HG02943 (cell line): ENCODE results near the gene IL25.
"Not testable (repeated sequence)": the region's sequence is repeated elsewhere in the genome, so short reads cannot be mapped to it uniquely, and the experiment has no call there.

Source experiments
- ATAC-seq: cut with Tn5 transposase; IDR thresholded peaks from one replicate; pipeline ENCODE4 v1.9.1; 2021; ENCODE audit warnings: mild to moderate bottlenecking, low read depth, moderate library complexity; ENCODE audit not compliant: unreplicated experiment

The IL25 gene

GRCh38 chr14:23406725-23407355 lies 34.2 kb downstream of the IL25 start:
- no peak for ATAC-seq

GRCh38 chr14:23407516-23408306 lies 35.1 kb downstream of the IL25 start, which contains the start of gene MYH6:
TSS of gene MYH6 (minus strand) at chr14:23408273. CDS start at chr14:23407223, 1,050 bp downstream.
- no peak for ATAC-seq

- no peak for ATAC-seq
These were observed 35.7 kb downstream of the IL25 start for GRCh38 chr14:23408307-23408630.

GRCh38 chr14:23409475-23409874 lies 36.9 kb downstream of the IL25 start:
- ATAC-seq, result no peak

- ATAC-seq, result no peak
These were observed 37.5 kb downstream of the IL25 start for GRCh38 chr14:23409966-23410635.

GRCh38 chr14:23411563-23412525 lies 39.2 kb downstream of the IL25 start:
- no peak for ATAC-seq

- no peak for ATAC-seq
These were observed 41.1 kb downstream of the IL25 start for GRCh38 chr14:23413681-23414080.

GRCh38 chr14:23414254-23414653 lies 41.6 kb downstream of the IL25 start:
- ATAC-seq, result no peak

GRCh38 chr14:23414906-23415820 lies 42.6 kb downstream of the IL25 start:
- ATAC-seq, result no peak

- no peak for ATAC-seq
These were observed 43.5 kb downstream of the IL25 start for GRCh38 chr14:23415821-23416778.

- ATAC-seq, result no peak
These were observed 44.2 kb downstream of the IL25 start for GRCh38 chr14:23416801-23417200.

- ATAC-seq, result not testable (repeated sequence)
These were observed 44.7 kb downstream of the IL25 start for GRCh38 chr14:23417269-23417668.

- no peak for ATAC-seq
These were observed 45.4 kb downstream of the IL25 start for GRCh38 chr14:23418021-23418420.

GRCh38 chr14:23419646-23420045 lies 47.0 kb downstream of the IL25 start:
- not testable (repeated sequence) for ATAC-seq

- no peak for ATAC-seq
These were observed 49.0 kb downstream of the IL25 start for GRCh38 chr14:23421594-23421993.

GRCh38 chr14:23423657-23424056 lies 51.0 kb downstream of the IL25 start:
- ATAC-seq, result no peak

GRCh38 chr14:23425169-23425568 lies 52.6 kb downstream of the IL25 start:
- no peak for ATAC-seq

GRCh38 chr14:23425798-23426197 lies 53.2 kb downstream of the IL25 start:
- not testable (repeated sequence) for ATAC-seq
